Dermis microvascular lymphatic vessel endothelial cell (primary cell): ENCODE measurements around the gene PCDHA10. TPM values are rescaled to one million over a fixed set of nuclear protein-coding genes. Genes with fewer than 3 reads are reported as not detected.
A peak's percentile ranks its signal among the peaks of the same experiment; 100 is the strongest.
"Not testable (repeated sequence)": the region's sequence is repeated elsewhere in the genome, so short reads cannot be mapped to it uniquely, and the experiment has no call there.

Source experiments
- DNase-seq, 2 donors: peaks; one replicate each; pipeline versions ENCODE4 v3.0.0 to v3.0.0-alpha.2; 2010; ENCODE audit warnings: low read depth in 2 of 2
- total RNA-seq: library from RNA; depleted of rRNA; stranded (reverse); fragments of >200 nt; gene quantifications from 2 replicates; pipeline ENCODE4 v1.2.1, GENCODE V29; 2014

The PCDHA10 gene
- total RNA-seq, 1 donor from 2014 or later: under 0.01 TPM

DNA sequence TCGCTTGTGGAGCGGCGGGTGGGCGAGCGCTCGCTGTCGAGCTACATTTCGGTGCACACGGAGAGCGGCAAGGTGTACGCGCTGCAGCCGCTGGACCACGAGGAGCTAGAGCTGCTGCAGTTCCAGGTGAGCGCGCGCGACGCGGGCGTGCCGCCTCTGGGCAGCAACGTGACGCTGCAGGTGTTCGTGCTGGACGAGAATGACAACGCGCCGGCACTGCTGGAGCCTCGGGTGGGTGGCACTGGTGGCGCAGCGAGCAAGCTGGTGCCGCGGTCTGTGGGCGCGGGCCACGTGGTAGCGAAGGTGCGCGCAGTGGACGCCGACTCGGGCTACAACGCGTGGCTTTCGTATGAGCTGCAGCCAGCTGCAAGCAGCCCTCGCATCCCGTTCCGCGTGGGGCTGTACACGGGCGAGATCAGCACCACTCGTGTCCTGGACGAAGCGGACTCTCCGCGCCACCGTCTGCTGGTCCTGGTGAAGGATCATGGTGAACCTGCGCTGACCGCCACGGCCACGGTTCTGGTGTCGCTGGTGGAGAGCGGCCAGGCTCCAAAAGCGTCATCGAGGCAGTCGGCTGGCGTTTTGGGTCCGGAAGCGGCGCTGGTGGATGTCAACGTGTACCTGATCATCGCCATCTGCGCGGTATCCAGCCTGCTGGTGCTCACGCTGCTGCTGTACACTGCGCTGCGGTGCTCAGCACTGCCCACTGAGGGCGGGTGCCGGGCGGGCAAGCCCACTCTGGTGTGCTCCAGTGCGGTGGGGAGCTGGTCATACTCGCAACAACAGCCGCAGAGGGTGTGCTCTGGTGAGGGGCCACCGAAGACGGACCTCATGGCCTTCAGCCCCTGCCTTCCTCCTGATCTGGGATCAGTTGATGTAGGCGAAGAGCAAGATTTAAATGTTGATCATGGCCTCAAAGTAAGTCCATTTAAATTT lies 12.6 kb upstream of the PCDHA10 start:
- no peak for DNase-seq

DNA sequence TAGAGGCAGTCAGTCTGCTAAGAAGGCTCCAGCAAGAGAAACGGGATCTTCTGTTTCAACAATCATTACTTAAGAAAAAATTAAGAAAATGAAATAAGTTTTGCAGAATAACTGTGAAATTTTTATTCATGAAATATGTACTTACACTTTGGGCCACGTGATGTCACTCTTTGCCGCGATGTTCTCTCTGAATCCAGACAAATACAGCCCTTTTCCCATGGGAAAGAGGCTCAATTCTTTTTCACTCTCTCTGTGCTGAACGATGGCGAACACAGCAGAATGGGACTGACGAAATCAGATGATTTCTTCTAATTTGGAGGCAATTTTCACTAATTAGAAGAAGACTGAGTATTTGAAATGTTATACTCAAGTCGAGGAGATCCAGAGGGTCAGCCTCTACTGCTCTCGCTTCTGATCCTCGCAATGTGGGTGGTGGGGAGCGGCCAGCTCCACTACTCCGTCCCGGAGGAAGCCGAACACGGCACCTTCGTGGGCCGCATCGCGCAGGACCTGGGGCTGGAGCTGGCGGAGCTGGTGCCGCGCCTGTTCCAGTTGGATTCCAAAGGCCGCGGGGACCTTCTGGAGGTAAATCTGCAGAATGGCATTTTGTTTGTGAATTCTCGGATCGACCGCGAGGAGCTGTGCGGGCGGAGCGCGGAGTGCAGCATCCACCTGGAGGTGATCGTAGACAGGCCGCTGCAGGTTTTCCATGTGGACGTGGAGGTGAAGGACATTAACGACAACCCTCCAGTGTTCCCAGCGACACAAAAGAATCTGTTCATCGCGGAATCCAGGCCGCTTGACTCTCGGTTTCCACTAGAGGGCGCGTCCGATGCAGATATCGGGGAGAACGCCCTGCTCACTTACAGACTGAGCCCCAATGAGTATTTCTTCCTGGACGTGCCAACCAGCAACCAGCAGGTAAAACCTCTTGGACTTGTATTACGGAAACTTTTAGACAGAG lies 7.3 kb upstream of the PCDHA10 start, which contains the start of gene PCDHA9:
Gene PCDHA9, plus strand, starts transcription at position 244 of the 964 bp plus-strand sequence. Its CDS starts 114 bp downstream, at position 358.
- DNase-seq: peak in 1 of 2 donors; percentile 7

DNA sequence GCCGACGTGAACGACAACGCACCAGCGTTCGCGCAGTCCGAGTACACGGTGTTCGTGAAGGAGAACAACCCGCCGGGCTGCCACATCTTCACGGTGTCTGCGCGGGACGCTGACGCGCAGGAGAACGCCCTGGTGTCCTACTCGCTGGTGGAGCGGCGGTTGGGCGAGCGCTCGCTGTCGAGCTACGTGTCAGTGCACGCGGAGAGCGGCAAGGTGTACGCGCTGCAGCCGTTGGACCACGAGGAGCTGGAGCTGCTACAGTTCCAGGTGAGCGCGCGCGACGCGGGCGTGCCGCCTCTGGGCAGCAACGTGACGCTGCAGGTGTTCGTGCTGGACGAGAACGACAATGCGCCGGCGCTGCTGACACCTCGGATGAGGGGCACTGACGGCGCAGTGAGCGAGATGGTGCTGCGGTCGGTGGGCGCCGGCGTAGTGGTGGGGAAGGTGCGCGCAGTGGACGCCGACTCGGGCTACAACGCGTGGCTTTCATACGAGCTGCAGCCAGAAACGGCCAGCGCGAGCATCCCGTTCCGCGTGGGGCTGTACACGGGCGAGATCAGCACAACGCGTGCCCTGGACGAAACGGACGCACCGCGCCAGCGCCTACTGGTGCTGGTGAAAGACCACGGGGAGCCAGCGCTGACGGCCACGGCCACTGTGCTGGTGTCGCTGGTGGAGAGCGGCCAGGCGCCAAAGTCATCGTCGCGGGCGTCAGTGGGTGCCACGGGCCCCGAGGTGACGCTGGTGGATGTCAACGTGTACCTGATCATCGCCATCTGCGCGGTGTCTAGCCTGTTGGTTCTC lies 5.7 kb upstream of the PCDHA10 start:
- DNase-seq: not testable (repeated sequence)

DNA sequence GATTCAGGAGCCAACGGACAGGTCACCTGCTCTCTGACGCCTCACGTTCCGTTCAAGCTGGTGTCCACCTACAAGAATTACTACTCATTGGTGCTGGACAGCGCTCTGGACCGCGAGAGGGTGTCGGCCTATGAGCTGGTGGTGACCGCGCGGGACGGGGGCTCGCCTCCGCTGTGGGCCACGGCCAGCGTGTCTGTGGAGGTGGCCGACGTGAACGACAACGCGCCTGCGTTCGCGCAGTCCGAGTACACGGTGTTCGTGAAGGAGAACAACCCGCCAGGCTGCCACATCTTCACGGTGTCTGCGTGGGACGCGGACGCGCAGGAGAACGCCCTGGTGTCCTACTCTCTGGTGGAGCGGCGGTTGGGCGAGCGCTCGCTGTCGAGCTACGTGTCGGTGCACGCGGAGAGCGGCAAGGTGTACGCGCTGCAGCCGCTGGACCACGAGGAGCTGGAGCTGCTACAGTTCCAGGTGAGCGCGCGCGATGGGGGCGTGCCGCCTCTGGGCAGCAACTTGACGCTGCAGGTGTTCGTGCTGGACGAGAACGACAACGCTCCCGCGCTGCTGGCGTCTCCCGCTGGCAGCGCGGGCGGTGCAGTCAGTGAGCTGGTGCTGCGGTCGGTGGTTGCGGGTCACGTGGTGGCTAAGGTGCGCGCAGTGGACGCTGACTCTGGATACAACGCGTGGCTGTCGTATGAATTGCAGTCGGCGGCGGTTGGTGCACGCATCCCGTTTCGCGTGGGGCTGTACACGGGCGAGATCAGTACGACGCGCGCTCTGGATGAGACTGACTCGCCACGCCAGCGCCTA lies 1.7 kb downstream of the PCDHA10 start:
- no peak for DNase-seq

DNA sequence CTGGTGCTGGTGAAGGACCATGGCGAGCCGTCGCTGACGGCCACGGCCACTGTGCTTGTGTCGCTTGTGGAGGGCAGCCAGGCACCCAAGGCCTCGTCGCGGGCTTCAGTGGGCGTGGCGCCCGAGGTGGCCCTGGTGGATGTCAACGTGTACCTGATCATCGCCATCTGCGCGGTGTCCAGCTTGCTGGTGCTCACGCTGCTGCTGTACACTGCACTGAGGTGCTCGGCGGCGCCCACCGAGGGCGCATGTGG lies 2.2 kb downstream of the PCDHA10 start:
- no peak for DNase-seq

DNA sequence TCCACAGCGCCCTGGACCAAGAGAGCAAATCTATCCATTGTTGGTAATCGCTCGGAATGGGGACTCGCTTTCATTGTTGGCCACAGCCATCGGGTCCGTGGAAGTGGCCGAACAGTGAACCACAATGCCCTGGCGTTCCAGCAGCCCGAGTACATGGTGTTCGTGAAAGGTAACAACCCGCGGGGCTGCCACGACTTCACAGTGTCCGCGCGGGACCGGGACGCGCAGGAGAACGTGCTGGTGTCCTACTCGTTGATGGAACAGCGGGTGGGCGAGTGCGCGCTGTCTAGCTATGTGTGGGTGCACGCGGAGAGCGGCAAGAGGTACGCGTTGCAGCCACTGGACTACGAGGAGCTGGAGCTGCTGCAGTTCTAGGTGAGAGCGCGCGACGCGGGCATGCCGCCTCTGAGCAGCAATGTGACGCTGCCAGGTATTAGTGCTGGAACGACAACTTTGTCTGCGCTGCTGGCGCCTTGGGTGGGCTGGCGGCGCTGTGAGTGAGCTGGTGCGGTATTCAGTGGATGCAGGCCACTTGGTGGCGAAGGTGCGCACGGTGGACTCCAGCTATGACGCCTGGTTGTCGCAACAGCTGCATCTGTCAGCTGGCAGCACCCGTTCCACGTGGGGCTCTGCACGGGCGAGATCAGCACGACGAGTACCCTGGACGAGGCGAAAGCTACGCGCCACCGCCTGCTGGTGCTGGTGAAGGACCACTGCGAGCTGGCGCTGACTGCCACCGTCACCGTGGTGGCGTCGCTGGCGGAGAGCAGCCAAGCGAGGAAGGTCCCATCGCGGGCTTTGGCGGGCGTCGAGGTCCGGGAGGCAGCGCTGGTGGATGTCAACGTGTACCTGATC lies 7.0 kb downstream of the PCDHA10 start:
- DNase-seq: no peak

DNA sequence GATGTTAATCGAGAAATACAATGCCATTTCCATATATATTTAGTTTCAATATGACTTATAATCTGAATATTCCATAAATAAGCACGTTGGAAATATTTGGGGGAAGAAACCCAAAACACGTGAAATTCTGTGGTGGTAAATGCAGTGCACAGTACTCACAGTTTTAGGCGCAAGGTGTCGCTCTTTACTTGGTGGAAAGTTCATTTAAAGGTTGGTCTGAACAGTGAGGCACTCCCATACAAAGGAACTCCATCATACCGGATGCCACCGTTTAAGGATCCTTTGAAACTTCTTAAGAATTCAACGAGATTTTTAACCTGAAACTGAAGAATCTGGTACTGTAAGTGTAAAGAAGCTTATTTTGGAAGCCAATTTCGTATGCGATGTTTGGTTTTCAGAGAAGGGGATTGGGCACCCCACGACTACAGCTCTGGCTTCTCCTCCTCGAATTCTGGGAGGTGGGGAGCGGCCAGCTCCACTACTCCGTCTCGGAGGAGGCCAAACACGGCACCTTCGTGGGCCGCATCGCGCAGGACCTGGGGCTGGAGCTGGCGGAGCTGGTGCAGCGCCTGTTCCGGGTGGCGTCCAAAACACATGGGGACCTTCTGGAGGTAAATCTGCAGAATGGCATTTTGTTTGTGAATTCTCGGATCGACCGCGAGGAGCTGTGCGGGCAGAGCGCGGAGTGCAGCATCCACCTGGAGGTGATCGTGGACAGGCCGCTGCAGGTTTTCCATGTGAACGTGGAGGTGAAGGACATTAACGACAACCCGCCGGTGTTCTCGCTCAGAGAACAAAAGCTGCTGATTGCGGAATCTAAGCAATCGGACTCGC lies 13.2 kb downstream of the PCDHA10 start, which contains the start of gene PCDHA11:
Gene PCDHA11, plus strand, starts transcription at position 237 of the 834 bp plus-strand sequence. Its CDS starts 147 bp downstream, at position 384.
- peak in 1 of 2 donors; percentile 4 for DNase-seq

DNA sequence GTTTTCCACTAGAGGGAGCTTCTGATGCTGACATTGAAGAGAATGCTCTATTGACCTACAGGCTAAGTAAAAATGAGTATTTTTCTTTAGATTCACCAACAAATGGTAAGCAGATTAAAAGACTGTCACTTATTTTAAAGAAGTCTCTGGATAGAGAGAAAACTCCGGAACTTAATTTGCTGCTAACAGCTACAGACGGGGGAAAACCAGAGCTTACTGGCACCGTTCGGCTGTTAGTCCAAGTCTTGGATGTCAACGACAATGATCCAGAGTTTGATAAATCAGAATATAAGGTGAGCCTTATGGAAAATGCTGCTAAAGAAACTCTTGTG lies 13.8 kb downstream of the PCDHA10 start:
- no peak for DNase-seq

DNA sequence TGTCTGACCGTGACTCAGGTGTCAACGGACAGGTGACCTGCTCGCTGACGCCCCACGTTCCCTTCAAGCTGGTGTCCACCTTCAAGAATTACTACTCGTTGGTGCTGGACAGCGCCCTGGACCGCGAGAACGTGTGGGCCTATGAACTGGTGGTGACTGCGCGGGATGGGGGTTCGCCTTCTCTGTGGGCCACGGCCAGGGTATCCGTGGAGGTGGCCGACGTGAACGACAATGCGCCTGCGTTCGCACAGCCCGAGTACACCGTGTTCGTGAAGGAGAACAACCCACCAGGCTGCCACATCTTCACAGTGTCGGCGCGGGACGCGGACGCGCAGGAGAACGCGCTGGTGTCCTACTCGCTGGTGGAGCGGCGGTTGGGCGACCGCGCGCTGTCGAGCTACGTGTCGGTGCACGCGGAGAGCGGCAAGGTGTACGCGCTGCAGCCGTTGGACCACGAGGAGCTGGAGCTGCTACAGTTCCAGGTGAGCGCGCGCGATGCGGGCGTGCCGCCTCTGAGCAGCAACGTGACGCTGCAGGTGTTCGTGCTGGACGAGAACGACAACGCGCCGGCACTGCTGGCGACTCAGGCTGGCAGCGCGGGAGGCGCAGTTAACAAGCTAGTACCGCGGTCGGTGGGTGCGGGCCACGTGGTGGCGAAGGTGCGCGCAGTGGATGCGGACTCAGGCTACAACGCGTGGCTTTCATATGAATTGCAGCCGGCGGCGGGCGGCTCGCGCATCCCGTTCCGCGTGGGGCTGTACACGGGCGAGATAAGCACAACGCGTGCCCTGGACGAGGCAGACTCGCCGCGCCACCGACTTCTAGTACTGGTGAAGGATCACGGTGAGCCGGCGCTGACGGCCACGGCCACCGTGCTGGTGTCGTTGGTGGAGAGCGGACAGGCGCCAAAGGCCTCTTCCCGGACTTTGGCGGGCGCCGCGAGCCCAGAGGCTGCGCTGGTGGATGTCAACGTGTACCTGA lies 14.8 kb downstream of the PCDHA10 start:
- no peak for DNase-seq

DNA sequence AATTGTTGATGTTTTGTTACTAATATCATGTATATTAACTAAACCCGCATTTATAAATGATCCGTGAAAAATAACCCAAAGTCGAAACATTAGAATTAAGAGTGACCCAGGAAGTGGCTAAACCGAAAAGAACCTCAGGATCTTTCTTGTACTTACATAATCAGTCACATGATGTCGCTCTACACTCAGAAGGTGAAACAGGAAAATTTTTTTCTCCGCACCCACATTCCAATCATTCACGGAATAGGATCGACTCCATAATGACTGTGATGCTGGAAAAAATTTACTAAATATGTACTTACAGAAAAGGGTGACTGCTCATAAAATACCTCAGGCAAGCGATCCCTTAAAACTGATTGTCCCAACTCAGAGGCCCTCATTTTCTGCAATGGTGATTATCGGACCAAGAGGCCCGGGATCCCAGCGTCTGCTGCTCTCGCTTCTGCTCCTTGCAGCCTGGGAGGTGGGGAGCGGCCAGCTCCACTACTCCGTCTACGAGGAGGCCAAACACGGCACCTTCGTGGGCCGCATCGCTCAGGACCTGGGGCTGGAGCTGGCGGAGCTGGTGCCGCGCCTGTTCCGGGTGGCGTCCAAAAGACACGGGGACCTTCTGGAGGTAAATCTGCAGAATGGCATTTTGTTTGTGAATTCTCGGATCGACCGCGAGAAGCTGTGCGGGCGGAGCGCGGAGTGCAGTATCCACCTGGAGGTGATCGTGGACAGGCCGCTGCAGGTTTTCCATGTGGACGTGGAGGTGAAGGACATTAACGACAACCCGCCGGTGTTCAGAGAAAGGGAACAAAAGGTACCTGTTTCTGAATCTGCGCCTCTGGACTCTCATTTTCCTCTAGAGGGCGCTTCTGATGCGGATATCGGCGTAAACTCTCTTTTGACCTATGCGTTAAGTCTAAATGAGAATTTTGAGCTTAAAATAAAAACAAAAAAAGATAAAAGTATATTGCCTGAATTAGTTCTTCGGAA lies 19.7 kb downstream of the PCDHA10 start, which contains the start of gene PCDHA12:
Gene PCDHA12, plus strand, starts transcription at position 224 of the 981 bp plus-strand sequence. Its CDS starts 165 bp downstream, at position 389.
- DNase-seq: no peak

DNA sequence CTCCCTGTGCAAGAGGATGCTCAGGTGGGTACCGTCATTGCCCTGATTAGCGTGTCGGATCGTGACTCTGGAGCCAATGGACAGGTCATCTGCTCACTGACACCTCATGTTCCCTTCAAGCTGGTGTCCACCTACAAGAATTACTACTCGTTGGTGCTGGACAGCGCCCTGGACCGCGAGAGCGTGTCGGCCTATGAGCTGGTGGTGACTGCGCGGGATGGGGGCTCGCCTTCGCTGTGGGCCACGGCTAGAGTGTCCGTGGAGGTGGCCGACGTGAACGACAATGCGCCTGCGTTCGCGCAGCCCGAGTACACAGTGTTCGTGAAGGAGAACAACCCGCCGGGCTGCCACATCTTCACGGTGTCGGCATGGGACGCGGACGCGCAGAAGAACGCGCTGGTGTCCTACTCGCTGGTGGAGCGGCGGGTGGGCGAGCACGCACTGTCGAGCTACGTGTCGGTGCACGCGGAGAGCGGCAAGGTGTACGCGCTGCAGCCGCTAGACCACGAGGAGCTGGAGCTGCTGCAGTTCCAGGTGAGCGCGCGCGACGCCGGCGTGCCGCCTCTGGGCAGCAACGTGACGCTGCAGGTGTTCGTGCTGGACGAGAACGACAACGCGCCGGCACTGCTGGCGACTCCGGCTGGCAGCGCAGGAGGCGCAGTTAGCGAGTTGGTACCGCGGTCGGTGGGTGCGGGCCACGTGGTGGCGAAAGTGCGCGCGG lies 21.0 kb downstream of the PCDHA10 start:
- DNase-seq: not testable (repeated sequence)

DNA sequence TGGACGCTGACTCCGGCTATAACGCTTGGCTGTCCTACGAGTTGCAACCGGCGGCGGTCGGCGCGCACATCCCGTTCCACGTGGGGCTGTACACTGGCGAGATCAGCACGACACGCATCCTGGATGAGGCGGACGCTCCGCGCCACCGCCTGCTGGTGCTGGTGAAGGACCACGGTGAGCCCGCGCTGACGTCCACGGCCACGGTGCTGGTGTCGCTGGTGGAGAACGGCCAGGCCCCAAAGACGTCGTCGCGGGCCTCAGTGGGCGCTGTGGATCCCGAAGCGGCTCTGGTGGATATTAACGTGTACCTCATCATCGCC lies 21.5 kb downstream of the PCDHA10 start:
- DNase-seq: no peak

DNA sequence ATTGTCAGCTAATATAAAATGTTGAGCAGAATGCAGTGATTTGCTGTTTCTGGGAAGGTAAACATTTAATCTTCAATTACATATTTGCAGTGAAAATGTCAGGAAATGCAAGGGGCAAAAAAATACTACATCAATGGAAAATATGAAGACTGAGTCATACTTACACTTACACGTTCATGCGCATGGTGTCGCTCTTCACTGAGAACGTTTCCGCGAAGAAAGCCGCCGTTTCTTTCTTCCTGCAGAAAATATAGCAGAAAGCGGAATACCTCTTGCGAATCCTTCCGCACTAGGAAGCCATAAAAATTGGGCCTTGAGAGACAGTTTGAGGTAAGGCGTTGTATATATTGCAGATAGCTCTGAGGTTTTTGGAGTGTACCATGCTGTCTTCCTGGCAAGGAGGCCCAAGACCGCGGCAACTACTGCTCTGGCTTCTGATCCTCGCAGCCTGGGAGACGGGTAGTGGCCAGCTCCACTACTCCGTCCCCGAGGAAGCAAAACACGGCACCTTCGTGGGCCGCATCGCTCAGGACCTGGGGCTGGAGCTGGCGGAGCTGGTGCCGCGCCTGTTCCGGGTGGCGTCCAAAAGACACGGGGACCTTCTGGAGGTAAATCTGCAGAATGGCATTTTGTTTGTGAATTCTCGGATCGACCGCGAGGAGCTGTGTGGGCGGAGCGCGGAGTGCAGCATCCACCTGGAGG lies 26.3 kb downstream of the PCDHA10 start, which contains the start of gene PCDHA13:
Gene PCDHA13, plus strand, starts transcription at position 236 of the 702 bp plus-strand sequence. Its CDS starts 145 bp downstream, at position 381.
- peak in 1 of 2 donors; percentile 11 for DNase-seq

DNA sequence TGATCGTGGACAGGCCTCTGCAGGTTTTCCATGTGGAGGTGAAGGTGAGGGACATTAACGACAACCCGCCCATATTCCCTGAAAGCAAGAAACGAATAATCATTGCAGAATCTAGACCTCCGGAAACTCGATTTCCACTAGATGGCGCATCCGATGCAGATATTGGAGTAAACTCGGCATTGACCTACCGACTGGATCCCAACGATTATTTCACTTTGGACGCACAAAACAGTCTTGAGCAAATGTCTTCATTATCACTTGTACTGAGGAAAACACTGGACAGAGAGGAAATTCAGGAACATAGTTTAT lies 26.8 kb downstream of the PCDHA10 start:
- no peak for DNase-seq

DNA sequence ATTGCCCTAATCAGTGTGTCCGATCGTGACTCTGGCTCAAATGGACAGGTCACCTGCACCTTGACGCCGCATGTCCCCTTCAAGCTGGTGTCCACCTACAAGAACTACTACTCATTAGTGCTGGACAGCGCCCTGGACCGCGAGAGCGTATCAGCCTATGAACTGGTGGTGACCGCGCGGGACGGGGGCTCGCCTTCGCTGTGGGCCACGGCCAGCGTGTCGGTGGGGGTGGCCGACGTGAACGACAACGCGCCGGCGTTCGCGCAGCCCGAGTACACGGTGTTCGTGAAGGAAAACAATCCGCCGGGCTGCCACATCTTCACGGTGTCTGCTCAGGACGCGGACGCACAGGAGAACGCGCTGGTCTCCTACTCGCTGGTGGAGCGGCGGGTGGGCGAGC lies 27.7 kb downstream of the PCDHA10 start:
- DNase-seq: no peak
